T-helper 2 cell treated with Interferon-gamma antibody and Interleukin-4, amounts not matched to agents 5 μg/mL and 100 μg/mL, for 36 hours (primary cell): Measurements from ENCODE around the gene STK33.

Experiments
- DNase-seq: peaks from one replicate; pipeline ENCODE4 v3.0.0; 2021; ENCODE audit warnings: low spot score
- H3K27ac Mint-ChIP-seq: one replicate; pipeline ENCODE4 v1.8.0; 2021; ENCODE audit warnings: mild to moderate bottlenecking, mixed read lengths
- H3K27me3 Mint-ChIP-seq: one replicate; pipeline ENCODE4 v1.8.0; 2021; ENCODE audit warnings: low read depth, mixed read lengths
- H3K36me3 Mint-ChIP-seq: one replicate; pipeline ENCODE4 v1.8.0; 2021; ENCODE audit warnings: low read depth, mixed read lengths
- H3K4me1 Mint-ChIP-seq: one replicate; pipeline ENCODE4 v1.8.0; 2021; ENCODE audit warnings: low read depth, mixed read lengths
- H3K4me3 Mint-ChIP-seq: one replicate; pipeline ENCODE4 v1.8.0; 2022; ENCODE audit warnings: mild to moderate bottlenecking, moderate library complexity, mixed read lengths
- H3K9me3 Mint-ChIP-seq: one replicate; pipeline ENCODE4 v1.8.0; 2021; ENCODE audit warnings: mixed read lengths

STK33 gene

DNA sequence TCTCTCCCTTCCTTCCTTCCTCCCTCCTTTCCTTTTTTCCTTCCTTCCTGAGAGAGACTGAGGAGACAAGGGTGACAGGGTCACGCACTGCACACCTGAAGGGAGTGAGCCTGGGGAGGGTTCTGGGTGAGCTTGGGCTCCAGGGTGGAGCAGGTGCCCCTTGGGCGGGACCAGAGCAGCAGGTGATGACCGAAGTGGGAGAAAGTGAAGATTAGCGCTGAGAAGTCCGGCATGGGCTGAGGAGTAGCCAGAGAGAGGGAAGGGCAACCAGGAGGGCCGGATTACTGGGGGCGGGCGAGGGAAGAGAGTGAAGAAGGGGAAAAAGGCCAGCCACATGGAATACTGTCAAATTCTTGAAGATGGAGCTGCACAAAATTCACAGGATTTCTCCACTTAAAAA, 231.1 kb downstream of the STK33 start:
- Mint-ChIP-seq H3K4me1 (no peaks in the 10 kb centered on the region), H3K36me3 (no peaks in the 10 kb centered on the region), H3K9me3 (no peaks in the 10 kb centered on the region), H3K27me3 (no peaks in the 10 kb centered on the region), H3K4me3 (no peak overlapping the region), H3K27ac (no peak overlapping the region)
- DNase-seq: no peak

DNA sequence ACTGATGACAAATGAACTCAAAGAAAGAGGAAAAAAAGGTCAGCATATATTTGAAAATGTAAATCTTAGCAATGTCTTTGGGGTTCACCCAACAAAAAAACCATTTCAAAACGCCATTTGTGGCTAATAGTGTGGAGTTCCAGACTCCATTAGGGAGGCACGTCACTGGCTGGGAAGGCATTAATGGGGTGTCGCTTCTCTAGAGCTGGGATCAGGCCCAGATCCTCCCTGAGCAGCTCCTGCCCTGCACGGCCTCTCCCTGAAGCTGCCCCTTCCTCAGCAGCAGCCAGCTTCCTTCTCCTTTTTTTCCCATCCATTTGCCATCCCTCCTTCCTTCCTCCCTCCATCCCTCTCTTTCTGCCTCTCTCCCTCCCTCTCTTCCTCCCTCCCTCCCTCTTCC, 231.5 kb downstream of the STK33 start:
- H3K4me3 Mint-ChIP-seq: no peak overlapping the region
- H3K9me3 Mint-ChIP-seq: no peaks in the 10 kb centered on the region

DNA sequence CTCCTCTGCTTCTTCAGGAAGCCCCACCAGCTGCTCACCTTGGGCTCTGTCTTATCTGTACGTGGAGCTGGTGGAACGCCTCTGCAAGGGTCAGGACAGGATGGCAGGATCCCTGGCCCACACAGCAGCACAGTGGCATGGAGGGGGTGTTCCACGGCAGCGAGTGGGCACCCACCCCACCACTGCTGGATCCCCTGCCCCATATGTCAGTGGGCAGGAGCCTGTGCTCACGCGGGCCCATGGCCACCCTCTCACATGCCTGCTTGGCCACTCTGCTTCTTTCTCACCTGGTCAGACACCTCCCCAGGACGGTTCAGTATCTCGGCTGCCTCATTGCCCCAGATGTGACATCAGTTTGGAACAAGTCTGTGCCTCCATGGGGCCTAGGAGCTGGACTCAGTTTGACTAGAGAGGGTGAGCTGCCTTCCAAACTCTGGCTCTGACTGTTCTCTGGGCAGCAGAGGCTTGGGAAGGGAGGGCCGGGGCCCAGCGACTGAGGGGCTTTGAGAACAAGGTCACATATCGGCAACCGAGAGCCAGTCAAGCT, 232.3 kb downstream of the STK33 start:
- Mint-ChIP-seq H3K27me3 (no peaks in the 10 kb centered on the region), H3K4me3 (no peak overlapping the region), H3K9me3 (no peaks in the 10 kb centered on the region), H3K27ac (no peak overlapping the region), H3K36me3 (no peaks in the 10 kb centered on the region), H3K4me1 (no peaks in the 10 kb centered on the region)
- no peak for DNase-seq

More for the DNA sequence above, 231.5 kb downstream of the STK33 start:
- no peak for DNase-seq
- Mint-ChIP-seq H3K27me3 (no peaks in the 10 kb centered on the region), H3K4me1 (no peaks in the 10 kb centered on the region), H3K36me3 (no peaks in the 10 kb centered on the region), H3K27ac (no peak overlapping the region)

DNA sequence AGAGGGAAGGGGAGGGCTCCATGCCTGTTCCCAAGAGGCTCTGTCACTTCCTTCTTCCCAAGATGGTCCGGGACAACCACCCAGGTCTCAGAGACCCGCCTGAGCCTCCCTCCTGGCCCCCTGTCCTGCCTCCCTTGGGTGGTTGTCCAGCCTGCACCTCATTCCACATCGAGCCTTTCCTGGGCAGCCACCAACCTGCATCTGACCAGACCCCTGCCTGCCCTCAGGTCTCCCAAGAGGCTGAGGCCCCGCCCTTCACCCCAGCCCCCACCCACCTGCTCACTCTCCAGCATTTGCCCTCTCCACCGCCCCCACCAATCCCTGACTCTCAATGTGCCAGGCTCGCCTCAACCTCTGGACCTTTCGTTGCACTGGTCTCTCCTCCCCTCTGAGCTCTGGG, 232.8 kb downstream of the STK33 start:
- no peaks in the 10 kb centered on the region for H3K9me3 Mint-ChIP-seq
- no peaks in the 10 kb centered on the region for H3K4me1 Mint-ChIP-seq
- H3K36me3 Mint-ChIP-seq: no peaks in the 10 kb centered on the region
- H3K27ac Mint-ChIP-seq: no peak overlapping the region
- no peak overlapping the region for H3K4me3 Mint-ChIP-seq
- DNase-seq: no peak
- no peaks in the 10 kb centered on the region for H3K27me3 Mint-ChIP-seq

DNA sequence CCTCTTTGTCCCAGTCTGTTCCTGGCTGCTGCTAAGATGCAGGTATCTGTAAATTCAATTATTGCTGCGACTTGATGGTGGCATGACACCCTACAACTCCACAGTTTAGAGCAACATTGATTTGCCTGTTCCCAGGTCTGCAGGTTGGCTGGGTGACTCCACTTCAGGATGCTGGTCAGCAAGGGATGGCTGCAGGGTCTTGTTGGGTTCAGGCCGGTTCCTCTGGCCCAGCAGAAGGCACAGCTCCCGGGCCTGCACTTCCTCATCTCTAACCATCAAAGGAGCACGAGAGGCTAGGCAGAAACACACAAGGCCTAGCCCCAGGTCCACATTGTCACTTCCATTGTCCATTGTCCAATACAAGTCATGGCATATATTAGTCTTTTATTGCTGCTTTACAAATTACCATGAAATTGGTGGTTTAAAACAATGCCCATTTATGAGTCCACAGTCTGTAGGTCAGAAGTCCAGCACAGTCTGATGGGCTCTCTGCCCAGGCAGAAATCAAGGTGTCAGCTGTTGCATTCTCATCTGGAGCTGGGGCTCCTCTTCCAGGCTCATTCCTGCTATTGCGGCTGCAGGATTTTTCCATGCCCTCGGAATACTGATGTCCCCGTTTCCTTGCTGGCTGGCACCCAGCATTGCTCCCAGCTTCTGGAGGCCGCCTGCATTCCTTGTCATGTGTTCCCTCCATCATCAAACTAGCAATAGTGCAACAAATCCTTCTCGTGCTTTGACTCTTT, 233.8 kb downstream of the STK33 start:
- H3K27me3 Mint-ChIP-seq: peaks cover 2% of the 10 kb centered on the region

DNA sequence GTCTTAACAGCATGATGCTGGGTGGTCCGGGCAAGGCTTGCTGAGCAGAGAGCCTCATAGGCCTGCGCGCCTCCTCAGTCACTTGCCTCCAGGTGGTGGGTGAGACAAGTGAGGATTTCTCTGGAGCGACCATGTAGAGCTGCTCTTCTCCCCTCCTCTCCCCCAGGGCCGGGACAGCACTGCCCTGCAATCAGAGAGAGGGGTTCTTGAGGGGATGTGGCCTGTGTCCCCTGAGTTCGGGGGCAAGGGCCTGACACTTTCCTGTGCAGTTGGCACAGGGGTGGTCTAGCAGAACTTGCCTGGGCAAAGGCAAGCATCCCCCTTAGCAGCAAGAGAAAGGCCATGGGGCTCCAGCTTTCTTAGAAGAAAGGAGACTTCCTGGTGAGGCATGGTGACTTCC, 234.5 kb downstream of the STK33 start:
- Mint-ChIP-seq H3K36me3 (no peaks in the 10 kb centered on the region), H3K4me3 (no peak overlapping the region), H3K27me3 (peaks cover 5% of the 10 kb centered on the region), H3K4me1 (no peaks in the 10 kb centered on the region), H3K9me3 (no peaks in the 10 kb centered on the region), H3K27ac (no peak overlapping the region)
- no peak for DNase-seq

More for the DNA sequence above, 233.8 kb downstream of the STK33 start:
- DNase-seq: no peak
- no peaks in the 10 kb centered on the region for H3K9me3 Mint-ChIP-seq
- H3K4me1 Mint-ChIP-seq: no peaks in the 10 kb centered on the region
- no peak overlapping the region for H3K4me3 Mint-ChIP-seq
- H3K36me3 Mint-ChIP-seq: no peaks in the 10 kb centered on the region
- H3K27ac Mint-ChIP-seq: no peak overlapping the region

DNA sequence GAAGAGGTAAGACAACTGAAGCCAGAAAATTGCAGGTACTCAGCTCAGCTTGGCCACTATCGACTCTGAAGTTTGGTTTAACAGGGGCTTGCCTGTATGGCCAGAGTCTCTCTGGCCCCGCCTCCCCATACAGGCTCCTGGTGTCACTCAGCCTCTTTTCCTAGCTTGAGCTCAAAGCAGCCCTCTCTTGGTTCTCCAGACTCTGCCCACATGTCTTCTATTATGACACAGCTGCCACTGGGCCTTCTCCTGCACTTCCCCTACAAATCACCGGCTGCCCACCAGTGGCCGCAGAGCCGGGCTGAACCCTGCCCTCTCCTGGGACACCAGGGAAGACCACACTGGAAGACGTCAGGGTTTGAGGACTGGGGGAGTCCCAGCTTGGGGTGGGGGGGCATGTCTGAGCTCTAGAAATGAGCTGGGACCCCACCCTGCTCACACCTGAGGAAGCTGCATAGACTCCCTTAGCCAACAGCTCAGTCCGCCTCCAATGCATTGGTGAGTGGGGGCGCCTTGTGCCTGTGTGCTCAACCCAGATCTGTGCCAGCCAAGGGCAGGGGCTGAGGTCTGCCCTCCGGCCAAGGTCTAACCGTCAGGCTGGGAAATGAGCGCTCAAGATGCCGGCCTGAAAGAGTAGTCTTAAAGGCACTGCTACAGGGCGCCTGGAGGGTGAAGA, 236.0 kb downstream of the STK33 start:
- H3K4me3 Mint-ChIP-seq: no peak overlapping the region
- DNase-seq: no peak
- H3K27me3 Mint-ChIP-seq: peaks cover 9% of the 10 kb centered on the region
- no peaks in the 10 kb centered on the region for H3K4me1 Mint-ChIP-seq
- no peaks in the 10 kb centered on the region for H3K9me3 Mint-ChIP-seq
- no peak overlapping the region for H3K27ac Mint-ChIP-seq
- H3K36me3 Mint-ChIP-seq: no peaks in the 10 kb centered on the region

DNA sequence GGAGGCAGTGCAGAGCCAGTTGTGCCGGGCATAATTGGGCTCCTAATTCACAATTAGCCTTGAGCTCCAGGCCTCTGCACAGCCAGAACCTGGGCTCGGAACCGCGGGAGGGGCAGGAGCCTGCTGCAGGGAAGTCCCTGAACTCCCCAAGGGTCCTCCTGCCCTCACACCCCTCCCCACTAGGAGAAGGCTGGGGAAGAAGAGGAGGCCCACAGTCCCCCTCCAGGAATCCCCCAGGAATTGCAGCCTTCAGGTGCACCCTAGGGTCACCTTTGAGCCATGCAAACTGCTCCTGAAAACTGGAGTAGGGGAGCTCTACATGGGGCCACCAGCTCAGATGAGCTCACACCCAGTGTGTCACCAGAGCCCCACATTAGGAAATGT, 236.5 kb downstream of the STK33 start:
- Mint-ChIP-seq H3K36me3 (no peaks in the 10 kb centered on the region), H3K27ac (no peak overlapping the region), H3K27me3 (peaks cover 9% of the 10 kb centered on the region), H3K4me3 (no peak overlapping the region), H3K4me1 (no peaks in the 10 kb centered on the region), H3K9me3 (no peaks in the 10 kb centered on the region)
- DNase-seq: no peak

DNA sequence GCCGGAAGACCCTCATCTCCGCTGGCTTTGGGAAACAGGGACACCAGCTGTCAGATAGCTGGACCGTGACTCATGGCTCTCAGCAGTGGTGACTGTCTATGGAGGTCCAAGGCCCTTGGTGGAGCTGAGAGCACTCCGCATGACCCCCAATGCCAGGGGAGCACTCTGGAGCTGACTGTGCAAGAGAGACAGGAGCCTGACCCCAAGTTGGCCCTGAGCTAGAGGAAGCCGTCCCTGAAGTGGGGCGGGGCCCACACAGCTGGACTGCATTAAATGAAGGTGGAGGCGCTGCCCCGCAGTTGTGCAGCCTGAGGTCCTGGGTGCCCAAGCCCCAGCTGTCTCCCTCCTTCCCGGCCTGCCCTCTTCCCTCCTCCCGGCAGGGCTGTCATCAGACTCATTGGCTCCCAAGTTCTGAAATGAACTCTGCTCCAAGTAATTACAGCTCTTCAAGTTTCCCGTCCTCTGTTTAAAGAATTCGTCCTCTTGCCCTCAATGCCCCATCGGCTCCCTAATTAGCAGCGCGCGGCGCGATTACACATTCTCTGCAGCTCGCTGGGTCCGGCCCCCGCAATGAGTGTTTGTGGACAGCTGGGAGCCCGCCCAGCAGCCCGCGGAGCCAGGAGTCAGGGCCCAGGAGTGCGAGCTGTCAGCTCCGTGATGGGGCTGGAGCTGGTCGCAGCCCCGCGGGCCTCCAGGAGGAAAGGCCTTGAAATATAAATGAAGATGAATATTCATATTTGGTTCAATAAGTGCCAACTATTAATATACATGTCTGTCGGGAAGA, 237.1 kb downstream of the STK33 start:
- Mint-ChIP-seq H3K9me3 (no peaks in the 10 kb centered on the region), H3K4me1 (no peaks in the 10 kb centered on the region), H3K27ac (no peak overlapping the region), H3K36me3 (no peaks in the 10 kb centered on the region), H3K4me3 (no peak overlapping the region), H3K27me3 (peaks cover 9% of the 10 kb centered on the region)
- DNase-seq: no peak

DNA sequence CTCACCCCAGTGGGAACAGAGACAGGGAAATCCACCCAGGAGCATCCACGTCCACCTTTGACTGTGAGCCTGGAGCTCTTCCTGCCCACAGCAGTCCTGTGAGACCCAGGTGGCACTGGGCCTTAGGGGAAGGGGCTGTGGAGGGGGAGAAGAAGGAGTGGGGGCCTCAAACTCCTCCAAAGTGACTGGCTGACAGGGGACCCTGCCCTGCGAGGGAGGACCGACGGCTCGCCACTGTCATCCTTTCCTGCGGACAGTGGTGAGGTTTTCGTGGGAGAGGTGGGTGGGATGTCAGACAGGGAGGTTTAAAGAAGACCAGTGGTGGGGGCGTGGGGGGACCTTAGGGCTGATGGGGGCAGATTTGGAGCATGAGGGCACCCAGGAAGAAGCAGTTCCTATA, 237.8 kb downstream of the STK33 start:
- peaks cover 9% of the 10 kb centered on the region for H3K27me3 Mint-ChIP-seq
- no peak for DNase-seq
- no peak overlapping the region for H3K4me3 Mint-ChIP-seq

DNA sequence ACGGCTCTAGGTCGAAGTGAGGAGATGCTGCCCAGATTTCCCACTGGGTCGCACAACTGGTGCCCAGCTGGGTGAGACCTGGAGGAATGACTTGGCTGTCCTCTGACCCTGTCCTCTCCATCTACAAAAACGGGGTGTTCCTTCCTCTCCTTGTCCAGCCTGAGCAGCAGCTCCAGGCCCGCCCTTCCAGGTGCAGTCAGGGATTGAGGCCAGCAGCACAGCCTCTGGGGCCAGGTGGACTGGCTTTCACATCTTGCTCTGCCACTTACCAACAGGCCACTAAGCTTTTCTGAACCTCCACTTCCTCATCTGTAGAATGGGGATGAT, 238.6 kb downstream of the STK33 start:
- no peaks in the 10 kb centered on the region for H3K9me3 Mint-ChIP-seq
- no peak overlapping the region for H3K4me3 Mint-ChIP-seq
- H3K27me3 Mint-ChIP-seq: peaks cover 9% of the 10 kb centered on the region
- no peaks in the 10 kb centered on the region for H3K4me1 Mint-ChIP-seq
- H3K36me3 Mint-ChIP-seq: no peaks in the 10 kb centered on the region
- no peak for DNase-seq
- H3K27ac Mint-ChIP-seq: no peak overlapping the region

More for the DNA sequence above, 237.8 kb downstream of the STK33 start:
- Mint-ChIP-seq H3K9me3 (no peaks in the 10 kb centered on the region), H3K4me1 (no peaks in the 10 kb centered on the region), H3K36me3 (no peaks in the 10 kb centered on the region), H3K27ac (no peak overlapping the region)

DNA sequence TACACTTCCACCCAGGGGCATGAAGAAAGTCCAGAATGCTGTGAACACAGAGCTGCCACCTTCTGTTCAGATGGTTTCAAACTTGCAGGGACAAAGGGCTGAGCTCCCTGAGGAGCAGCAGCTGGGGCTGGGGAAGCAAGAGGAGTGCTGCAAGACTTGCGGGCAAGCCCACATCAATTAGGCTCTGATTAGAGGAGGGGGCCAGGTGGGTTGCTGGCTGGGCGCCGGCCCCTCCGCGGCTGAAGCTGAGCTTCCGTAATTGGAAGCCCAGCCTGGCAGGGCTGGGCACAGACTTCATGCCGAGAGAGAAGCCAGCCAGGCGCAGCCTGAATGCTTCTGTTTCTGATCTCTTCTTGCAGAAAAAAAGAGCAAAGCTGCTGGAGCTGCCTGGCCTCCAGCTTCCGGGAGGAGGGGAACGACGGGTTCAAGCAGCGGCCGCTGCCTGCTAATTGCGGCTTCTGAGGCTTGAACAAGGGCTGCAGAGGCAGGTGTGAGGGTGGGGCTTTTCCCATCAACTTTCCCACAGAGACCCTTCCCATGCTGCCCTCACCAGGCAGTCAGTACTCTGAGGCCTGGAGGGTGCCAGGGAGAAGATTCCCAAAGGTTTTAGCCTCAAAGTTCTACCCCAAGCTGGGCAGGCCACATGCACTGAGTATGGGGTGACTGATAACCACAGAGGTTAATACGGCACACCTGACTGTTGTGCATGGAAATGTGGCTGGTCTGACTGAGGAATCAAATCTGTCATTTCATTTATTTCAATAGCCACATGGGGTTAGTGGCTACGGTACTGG, 239.2 kb downstream of the STK33 start:
- Mint-ChIP-seq H3K27me3 (peaks cover 9% of the 10 kb centered on the region), H3K27ac (no peak overlapping the region), H3K4me3 (no peak overlapping the region), H3K9me3 (no peaks in the 10 kb centered on the region), H3K36me3 (no peaks in the 10 kb centered on the region), H3K4me1 (no peaks in the 10 kb centered on the region)
- no peak for DNase-seq

DNA sequence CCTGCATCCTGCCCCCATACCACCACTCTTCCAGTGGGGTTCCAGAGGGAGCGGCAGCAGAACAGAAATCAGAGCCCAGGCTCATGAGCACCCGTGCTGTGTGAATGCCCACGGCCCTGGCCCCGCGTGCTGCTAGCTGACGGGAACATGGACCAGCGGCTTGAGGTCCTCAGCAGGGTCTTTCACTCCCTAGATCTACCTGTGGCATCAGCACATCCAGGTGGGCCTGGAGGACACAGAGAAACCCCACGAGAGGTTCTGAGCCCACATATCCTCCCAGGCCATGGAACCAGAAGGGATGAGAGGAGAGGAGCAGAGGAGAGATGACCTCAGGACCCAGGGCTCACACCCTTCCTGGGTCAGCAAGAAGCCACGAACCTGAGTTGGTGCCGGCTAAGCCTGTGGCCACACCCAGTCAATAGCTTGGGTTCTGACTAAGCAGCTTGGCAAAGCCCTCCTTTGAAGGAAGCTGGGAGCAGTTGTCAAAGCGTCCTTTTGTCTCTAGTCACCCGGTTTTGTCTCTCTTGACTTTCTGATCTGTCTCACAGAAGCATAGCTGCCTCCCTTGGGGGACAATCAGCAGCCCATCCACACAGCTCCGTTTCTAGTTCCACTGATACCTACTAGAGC, 241.0 kb downstream of the STK33 start:
- Mint-ChIP-seq H3K4me1 (no peaks in the 10 kb centered on the region), H3K4me3 (no peak overlapping the region), H3K27ac (no peak overlapping the region), H3K9me3 (peaks cover 2% of the 10 kb centered on the region), H3K27me3 (peaks cover 9% of the 10 kb centered on the region), H3K36me3 (no peaks in the 10 kb centered on the region)
- DNase-seq: no peak
